ENCODE measurements around the gene PCDHB4.
"Not testable (repeated sequence)": the region's sequence is repeated elsewhere in the genome, so short reads cannot be mapped to it uniquely, and the experiment has no call there.

The PCDHB4 gene
- 0 to 0.05 reads per million in 2 donors for total RNA-seq

DNA sequence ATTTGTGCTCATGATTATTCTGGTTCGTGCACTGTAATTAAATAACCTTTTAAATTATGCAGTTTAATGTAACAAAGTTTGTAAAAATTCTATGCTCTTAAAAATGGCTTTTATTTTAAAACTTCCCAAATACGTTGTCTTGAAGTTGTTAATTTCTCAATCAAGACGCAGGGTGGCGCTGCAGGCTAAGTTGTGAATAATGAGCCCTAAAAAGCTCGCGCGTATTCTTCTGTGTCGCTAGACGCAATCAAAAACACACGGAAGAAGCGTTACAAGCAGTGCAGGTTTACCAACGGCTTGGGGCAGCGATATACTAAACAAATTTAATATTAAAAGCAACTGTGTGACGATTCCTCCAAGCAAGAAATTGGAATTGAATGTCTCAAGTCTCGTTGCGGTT lies at the start of gene PCDHB4:
PCDHB4 (plus strand) TSS at position 256 of the 400 bp plus-strand sequence. CDS start 181 bp downstream, outside the sequence.
- DNase-seq, result no peak

DNA sequence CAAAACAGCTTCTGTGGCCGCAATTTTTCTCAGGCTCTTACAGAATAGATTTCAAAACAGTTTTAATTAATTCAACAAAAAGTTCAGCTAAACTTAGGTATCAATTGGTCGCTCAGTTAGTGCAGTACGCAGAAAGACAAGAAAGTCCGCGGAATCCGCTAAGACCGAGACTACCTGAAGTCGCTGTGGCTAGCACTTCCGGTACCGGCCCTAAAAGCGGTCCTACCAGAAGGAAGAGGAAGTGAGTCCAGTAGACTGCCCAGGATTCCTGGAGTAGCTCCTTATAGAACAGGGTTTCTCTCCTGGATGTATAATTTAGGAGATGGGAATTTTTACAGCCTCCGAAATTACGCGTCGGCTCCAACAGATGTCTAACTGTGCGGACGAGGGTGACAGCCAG lies 43.8 kb upstream of the PCDHB4 start:
- no peak for DNase-seq

DNA sequence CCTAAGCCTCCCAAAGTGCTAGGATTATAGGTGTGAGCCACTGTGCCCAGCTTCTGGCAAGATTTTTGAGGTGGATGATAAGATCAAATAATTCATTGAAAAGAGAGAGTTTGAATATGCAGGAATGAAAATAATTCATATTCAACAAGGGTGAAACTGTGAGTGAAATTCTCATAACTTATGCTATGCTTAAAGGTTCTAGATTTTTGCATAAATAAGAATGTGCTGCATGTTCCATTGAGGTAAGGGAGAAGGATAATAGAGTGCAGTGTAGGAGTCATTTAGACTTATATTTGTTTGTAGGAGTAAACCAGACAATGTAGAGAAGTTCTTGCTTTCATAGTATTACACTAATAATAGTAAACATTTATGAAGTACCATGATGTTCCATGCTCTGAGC lies 39.4 kb upstream of the PCDHB4 start:
- DNase-seq, result no peak

DNA sequence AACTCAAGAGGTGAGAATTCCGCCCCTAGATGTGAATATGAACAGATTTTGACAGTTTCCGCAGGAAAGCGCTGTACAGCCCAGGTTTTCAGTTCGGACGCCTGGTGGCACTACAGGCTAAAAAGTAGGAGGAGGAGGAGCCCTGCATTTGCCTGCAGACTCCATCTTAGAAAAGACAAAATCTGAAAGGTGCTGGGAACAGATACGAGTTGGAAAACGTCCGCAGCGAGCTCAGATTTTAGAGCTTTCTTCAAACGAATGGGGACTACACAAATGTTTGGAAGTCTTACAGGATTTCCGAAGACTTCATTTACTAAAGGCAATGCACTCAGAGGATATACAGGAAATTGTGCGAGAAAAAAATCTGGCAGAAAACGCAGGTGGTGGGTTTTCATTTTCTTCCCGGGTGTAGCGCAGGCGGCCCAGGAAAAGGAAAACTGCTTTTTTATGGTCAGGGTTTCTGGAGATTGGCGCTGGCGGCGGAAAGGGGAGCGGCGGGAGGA lies 37.1 kb upstream of the PCDHB4 start:
- no peak for DNase-seq

DNA sequence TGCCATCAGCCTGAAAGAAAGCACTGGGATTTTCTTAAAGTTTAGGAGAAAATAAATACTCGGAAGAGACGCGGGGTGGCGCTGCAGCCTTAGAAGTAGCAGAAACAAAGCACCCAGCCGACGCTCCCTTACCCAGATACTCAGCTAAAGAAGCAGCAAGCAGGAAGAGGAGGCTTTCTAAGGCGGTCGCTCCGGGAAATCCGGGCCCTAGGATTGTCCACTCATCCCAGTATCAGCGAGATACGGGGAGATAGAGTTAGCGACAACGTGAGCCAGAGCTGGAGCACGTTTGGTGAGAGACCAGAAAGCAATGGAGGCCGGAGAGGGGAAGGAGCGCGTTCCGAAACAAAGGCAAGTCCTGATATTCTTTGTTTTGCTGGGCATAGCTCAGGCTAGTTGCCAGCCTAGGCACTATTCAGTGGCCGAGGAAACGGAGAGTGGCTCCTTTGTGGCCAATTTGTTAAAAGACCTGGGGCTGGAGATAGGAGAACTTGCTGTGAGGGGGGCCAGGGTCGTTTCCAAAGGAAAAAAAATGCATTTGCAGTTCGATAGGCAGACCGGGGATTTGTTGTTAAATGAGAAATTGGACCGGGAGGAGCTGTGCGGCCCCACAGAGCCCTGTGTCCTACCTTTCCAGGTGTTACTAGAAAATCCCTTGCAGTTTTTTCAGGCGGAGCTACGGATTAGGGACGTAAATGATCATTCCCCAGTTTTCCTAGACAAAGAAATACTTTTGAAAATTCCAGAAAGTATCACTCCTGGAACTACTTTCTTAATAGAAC lies 26.9 kb upstream of the PCDHB4 start, which contains the start of gene PCDHB2:
PCDHB2 (plus strand) TSS at position 135 of the 782 bp plus-strand sequence; CDS start at position 311, 176 bp downstream.
- DNase-seq, result no peak

DNA sequence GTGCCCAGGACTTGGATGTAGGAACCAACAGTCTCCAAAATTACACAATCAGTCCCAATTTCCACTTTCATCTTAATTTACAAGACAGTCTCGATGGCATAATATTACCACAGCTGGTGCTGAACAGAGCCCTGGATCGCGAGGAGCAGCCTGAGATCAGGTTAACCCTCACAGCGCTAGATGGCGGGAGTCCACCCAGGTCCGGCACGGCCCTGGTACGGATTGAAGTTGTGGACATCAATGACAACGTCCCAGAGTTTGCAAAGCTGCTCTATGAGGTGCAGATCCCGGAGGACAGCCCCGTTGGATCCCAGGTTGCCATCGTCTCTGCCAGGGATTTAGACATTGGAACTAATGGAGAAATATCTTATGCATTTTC lies 26.4 kb upstream of the PCDHB4 start:
- DNase-seq, result no peak

DNA sequence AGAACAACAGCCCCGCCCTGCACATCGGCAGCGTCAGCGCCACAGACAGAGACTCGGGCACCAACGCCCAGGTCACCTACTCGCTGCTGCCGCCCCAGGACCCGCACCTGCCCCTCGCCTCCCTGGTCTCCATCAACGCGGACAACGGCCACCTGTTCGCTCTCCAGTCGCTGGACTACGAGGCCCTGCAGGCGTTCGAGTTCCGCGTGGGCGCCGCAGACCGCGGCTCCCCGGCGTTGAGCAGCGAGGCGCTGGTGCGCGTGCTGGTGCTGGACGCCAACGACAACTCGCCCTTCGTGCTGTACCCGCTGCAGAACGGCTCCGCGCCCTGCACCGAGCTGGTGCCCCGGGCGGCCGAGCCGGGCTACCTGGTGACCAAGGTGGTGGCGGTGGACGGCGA lies 25.4 kb upstream of the PCDHB4 start:
- DNase-seq, result not testable (repeated sequence)

DNA sequence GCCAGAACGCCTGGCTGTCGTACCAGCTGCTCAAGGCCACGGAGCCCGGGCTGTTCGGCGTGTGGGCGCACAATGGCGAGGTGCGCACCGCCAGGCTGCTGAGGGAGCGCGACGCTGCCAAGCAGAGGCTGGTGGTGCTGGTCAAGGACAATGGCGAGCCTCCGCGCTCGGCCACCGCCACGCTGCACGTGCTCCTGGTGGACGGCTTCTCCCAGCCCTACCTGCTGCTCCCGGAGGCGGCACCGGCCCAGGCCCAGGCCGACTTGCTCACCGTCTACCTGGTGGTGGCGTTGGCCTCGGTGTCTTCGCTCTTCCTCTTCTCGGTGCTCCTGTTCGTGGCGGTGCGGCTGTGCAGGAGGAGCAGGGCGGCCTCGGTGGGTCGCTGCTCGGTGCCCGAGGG lies 25.0 kb upstream of the PCDHB4 start:
- DNase-seq, result not testable (repeated sequence)

DNA sequence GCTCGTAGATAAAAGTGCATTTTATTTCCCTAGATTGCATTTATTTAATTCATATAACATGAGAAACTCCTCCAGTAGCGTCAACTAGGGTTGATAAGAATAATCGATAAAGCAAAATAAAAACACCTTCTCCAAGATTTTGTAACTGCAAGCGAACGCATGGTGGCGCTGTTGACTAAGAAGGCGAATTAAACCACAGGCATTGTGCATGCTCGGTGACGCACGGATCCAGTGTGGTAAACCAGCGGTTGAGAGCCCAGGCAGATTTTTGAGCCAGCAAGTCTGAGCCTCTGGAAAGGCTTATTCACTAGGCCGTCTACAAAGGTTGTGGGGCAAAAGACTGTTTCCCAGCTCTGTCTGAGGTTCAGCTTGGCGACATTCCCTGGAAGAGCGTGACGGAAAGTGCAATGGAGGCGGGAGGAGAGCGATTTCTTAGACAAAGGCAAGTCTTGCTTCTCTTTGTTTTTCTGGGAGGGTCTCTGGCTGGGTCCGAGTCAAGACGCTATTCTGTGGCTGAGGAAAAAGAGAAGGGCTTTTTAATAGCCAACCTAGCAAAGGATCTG lies 21.3 kb upstream of the PCDHB4 start, which contains the start of gene PCDHB3:
PCDHB3 (plus strand) TSS at position 231 of the 563 bp plus-strand sequence; CDS start at position 408, 177 bp downstream.
- no peak for DNase-seq

DNA sequence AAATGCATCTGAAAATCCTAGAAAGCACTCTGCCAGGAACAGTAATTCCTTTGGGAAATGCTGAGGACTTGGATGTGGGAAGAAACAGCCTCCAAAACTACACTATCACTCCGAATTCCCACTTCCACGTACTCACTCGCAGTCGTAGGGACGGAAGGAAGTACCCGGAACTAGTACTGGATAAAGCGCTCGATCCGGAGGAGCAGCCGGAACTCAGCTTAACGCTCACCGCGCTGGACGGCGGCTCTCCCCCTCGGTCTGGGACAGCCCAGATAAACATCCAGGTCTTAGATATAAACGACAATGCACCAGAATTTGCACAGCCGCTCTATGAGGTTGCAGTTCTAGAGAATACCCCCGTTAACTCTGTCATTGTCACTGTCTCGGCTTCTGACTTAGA lies 20.6 kb upstream of the PCDHB4 start:
- no peak for DNase-seq

DNA sequence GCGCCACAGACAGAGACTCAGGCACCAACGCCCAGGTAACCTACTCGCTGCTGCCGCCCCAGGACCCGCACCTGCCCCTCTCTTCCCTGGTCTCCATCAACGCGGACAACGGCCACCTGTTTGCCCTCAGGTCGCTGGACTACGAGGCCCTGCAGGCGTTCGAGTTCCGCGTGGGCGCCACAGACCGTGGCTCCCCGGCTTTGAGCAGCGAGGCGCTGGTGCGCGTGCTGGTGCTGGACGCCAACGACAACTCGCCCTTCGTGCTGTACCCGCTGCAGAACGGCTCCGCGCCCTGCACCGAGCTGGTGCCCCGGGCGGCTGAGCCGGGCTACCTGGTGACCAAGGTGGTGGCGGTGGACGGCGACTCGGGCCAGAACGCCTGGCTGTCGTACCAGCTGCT lies 19.5 kb upstream of the PCDHB4 start:
- not testable (repeated sequence) for DNase-seq

DNA sequence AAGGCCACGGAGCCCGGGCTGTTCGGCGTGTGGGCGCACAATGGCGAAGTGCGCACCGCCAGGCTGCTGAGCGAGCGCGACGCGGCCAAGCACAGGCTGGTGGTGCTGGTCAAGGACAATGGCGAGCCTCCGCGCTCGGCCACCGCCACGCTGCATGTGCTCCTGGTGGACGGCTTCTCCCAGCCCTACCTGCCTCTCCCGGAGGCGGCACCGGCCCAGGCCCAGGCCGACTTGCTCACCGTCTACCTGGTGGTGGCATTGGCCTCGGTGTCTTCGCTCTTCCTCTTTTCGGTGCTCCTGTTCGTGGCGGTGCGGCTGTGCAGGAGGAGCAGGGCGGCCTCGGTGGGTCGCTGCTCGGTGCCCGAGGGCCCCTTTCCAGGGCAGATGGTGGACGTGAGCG lies 19.1 kb upstream of the PCDHB4 start:
- not testable (repeated sequence) for DNase-seq

DNA sequence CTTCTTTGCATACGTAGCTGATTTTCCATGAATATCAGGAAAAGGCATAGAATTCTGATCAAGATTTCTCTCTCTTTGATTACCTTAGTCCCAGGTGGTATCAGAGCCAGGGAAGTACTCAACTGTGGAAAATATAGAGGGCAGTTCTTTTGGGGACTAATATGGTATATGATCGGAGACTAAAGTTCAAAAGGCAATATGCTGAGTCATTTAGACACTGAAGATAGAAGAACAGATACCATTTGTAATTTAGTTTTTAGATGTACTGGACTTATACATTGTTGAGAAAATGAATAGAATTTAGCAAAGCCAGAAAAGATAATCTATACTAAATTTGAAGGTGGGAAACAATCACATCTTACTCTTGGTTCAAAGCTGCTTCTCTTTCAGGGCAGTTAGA lies 16.3 kb upstream of the PCDHB4 start:
- no peak for DNase-seq

DNA sequence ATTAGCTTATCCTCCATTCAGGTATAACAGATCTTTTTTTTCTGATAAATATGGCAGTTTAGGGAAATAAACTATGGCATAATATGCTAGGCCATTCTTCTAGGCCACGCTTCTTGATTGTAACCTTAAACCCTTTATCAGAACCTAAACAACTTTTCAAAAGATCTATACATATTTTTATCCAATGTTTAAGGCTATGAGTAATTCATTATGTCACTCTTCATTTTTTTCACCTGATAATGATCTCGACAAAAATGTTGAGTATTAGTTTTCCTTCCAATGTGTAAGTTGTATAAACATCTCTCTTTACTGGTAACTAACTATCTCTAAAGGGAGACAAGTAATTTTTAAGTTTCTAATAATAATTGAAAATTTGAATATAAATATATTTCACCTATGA lies 2.4 kb upstream of the PCDHB4 start:
- DNase-seq, result no peak

DNA sequence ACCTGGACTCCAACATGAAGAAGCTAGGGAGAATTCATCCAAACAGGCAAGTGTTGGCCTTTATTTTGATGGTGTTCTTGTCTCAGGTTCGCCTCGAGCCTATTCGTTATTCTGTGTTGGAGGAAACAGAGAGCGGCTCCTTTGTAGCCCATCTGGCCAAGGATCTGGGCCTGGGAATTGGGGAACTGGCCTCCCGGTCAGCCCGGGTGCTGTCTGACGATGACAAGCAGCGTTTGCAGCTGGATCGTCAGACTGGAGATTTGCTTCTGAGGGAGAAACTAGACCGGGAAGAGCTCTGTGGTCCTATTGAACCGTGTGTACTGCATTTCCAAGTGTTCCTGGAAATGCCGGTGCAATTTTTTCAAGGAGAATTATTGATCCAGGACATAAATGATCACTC lies 367 bp downstream of the PCDHB4 start:
- no peak for DNase-seq

DNA sequence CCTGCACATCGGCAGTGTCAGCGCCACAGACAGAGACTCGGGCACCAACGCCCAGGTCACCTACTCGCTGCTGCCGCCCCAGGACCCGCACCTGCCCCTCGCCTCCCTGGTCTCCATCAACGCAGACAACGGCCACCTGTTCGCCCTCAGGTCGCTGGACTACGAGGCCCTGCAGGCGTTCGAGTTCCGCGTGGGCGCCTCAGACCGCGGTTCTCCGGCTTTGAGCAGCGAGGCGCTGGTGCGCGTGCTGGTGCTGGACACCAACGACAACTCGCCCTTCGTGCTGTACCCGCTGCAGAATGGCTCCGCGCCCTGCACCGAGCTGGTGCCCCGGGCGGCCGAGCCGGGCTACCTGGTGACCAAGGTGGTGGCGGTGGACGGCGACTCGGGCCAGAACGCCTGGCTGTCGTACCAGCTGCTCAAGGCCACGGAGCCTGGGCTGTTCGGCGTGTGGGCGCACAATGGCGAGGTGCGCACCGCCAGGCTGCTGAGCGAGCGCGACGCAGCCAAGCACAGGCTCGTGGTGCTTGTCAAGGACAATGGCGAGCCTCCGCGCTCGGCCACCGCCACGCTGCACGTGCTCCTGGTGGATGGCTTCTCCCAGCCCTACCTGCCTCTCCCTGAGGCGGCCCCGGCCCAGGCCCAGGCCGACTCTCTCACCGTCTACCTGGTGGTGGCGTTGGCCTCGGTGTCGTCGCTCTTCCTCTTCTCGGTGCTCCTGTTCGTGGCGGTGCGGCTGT lies 1.9 kb downstream of the PCDHB4 start:
- not testable (repeated sequence) for DNase-seq

DNA sequence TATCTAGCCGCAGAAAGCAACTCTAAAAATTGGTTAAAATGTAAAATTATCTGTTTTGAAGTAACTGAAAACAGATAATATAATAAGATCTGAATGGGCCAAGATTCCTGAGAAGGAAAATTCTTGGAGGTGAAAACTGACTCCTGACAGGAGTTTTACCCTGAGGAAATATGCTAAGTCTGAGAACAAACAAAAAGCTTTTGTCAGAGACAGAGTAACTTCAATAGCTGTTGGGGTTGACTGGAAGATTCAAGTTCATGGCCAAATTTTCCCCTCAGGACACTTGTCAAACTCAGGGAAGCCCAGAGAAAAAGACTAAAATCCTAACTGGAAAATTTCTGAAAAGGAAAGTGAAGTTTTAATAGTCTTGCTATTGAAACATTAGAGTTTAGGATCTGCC lies 5.7 kb downstream of the PCDHB4 start:
- no peak for DNase-seq

DNA sequence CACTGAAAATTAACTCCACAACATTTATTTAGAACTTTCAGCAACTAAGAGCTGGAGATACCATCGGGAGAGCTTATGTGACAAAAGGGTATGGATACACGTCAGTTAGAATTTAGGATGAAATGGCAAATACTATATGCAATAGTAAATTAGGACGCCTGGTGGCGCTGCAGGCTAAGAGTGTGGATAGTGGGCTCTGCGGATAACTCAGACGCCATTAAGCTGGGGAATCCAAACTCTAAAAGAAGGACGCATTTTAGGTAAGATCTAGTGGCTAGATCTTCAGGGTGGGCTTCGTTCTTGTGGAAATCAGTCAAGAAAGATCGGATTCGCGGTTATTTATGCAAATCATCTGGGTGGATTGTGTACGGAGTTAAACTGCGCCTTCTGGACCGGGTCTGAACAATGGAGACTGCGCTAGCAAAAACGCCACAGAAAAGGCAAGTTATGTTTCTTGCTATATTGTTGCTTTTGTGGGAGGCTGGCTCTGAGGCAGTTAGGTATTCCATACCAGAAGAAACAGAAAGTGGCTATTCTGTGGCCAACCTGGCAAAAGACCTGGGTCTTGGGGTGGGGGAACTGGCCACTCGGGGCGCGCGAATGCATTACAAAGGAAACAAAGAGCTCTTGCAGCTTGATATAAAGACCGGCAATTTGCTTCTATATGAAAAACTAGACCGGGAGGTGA lies 13.6 kb downstream of the PCDHB4 start, which contains the start of gene PCDHB5:
PCDHB5 (plus strand) TSS at position 177 of the 688 bp plus-strand sequence; CDS start at position 406, 229 bp downstream.
- DNase-seq, result no peak

DNA sequence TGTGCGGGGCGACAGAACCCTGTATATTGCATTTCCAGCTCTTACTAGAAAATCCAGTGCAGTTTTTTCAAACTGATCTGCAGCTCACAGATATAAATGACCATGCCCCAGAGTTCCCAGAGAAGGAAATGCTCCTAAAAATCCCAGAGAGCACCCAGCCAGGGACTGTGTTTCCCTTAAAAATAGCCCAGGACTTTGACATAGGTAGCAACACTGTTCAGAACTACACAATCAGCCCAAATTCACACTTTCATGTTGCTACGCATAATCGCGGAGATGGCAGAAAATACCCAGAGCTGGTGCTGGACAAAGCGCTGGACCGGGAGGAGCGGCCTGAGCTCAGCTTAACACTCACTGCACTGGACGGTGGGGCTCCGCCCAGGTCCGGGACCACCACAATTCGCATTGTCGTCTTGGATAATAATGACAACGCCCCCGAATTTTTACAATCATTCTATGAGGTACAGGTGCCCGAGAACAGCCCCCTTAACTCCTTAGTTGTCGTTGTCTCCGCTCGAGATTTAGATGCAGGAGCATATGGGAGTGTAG lies 14.2 kb downstream of the PCDHB4 start:
- DNase-seq, result no peak

DNA sequence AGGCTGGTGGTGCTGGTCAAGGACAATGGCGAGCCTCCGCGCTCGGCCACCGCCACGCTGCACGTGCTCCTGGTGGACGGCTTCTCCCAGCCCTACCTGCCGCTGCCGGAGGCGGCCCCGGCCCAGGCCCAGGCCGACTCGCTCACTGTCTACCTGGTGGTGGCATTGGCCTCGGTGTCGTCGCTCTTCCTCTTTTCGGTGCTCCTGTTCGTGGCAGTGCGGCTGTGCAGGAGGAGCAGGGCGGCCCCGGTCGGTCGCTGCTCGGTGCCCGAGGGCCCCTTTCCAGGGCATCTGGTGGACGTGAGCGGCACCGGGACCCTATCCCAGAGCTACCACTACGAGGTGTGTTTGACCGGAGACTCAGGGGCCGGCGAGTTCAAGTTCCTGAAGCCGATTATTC lies 15.7 kb downstream of the PCDHB4 start:
- DNase-seq, result not testable (repeated sequence)

DNA sequence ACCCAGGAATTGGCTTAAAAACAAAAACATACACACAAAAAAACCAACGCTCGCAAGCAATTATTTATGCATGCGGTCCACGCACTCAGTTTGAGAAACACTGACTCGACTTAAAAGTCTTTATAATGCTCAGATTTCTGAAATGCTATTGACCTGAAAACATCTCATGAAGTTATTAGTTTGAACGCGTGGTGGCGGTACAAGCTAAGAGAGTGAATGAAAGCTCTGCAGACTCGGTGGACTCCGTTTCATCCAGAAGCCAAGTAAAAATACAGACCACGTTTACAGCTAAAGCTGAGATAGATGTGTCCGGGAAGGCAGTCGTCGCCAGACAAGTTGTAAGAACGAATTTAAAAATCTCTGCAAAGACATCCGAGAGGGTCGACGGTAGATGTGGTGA lies 28.2 kb downstream of the PCDHB4 start, which contains the start of gene PCDHB6:
PCDHB6 (plus strand) TSS at position 246 of the 400 bp plus-strand sequence. CDS start 201 bp downstream, outside the sequence.
- DNase-seq, result no peak

Data from activated gamma-delta T cell (primary cell).